ENCODE results near the gene SYTL2. TPM values are rescaled to one million over a fixed set of nuclear protein-coding genes. Genes with fewer than 3 reads are reported as not detected.

SYTL2 gene
- total RNA-seq, 4 donors from 2014 or later: 21.9 to 71.2 (median 28.8) TPM

- TF ChIP-seq CTCF (IDR thresholded peaks at IDR 0.05): no peak
- Histone ChIP-seq H3K27ac (no peak overlapping the region), H3K36me3 (no peaks in the 10 kb centered on the region), H3K27me3 (no peaks in the 10 kb centered on the region), H3K4me1 (no peaks in the 10 kb centered on the region), H3K4me3 (no peak overlapping the region), H3K9me3 (peaks cover 0 to 6% (median 0%) of the 10 kb centered on the region in 4 donors)
- no peak for DNase-seq (ENCODE audit: low spot score in 2 of 2)
- WGBS, 2 donors: 85 to 88% methylated on average over 3 of the region's 3 CpGs
Measured at GRCh38 chr11:85771568-85771967, 39.4 kb downstream of the SYTL2 start.

GRCh38 chr11:85769771-85770170 lies 41.2 kb downstream of the SYTL2 start:
- H3K9me3 ChIP-seq: peaks cover 0 to 6% (median 0%) of the 10 kb centered on the region in 4 donors
- no peak overlapping the region for H3K4me3 ChIP-seq
- TF ChIP-seq EP300 (IDR thresholded peaks at IDR 0.05): no peak
- TF ChIP-seq CTCF (IDR thresholded peaks at IDR 0.05): no peak
- TF ChIP-seq POLR2A (IDR thresholded peaks at IDR 0.05): no peak
- WGBS, 2 donors: 87 to 88% methylated on average over 5 of the region's 5 CpGs
- H3K4me1 ChIP-seq: no peaks in the 10 kb centered on the region
- DNase-seq (ENCODE audit: low spot score in 2 of 2): no peak
- H3K36me3 ChIP-seq: no peaks in the 10 kb centered on the region
- no peaks in the 10 kb centered on the region for H3K27me3 ChIP-seq
- no peak overlapping the region for H3K27ac ChIP-seq

- no peaks in the 10 kb centered on the region for H3K36me3 ChIP-seq
- H3K4me3 ChIP-seq: no peak overlapping the region
- no peak overlapping the region for H3K27ac ChIP-seq
- DNase-seq (ENCODE audit: low spot score in 2 of 2): no peak
- no peaks in the 10 kb centered on the region for H3K27me3 ChIP-seq
- H3K4me1 ChIP-seq: no peaks in the 10 kb centered on the region
- TF ChIP-seq POLR2A (IDR thresholded peaks at IDR 0.05) (no peak), EP300 (IDR thresholded peaks at IDR 0.05) (no peak), CTCF (IDR thresholded peaks at IDR 0.05) (no peak)
- H3K9me3 ChIP-seq: peaks cover 0 to 6% (median 0%) of the 10 kb centered on the region in 4 donors
- WGBS, 2 donors: 94 to 100% methylated on average over 1 of the region's 1 CpG
Measured at GRCh38 chr11:85768473-85769146, 42.3 kb downstream of the SYTL2 start.

GRCh38 chr11:85767246-85767945 lies 43.5 kb downstream of the SYTL2 start:
- Histone ChIP-seq H3K27ac (no peak overlapping the region), H3K27me3 (no peaks in the 10 kb centered on the region), H3K9me3 (peaks cover 0 to 6% (median 0%) of the 10 kb centered on the region in 4 donors), H3K36me3 (no peaks in the 10 kb centered on the region), H3K4me3 (no peak overlapping the region), H3K4me1 (no peaks in the 10 kb centered on the region)
- DNase-seq (ENCODE audit: low spot score in 2 of 2): no peak
- 84 to 90% methylated on average over 2 of the region's 2 CpGs for WGBS, 2 donors
- no peak for TF ChIP-seq POLR2A (IDR thresholded peaks at IDR 0.05)
- TF ChIP-seq CTCF (IDR thresholded peaks at IDR 0.05): no peak
- TF ChIP-seq EP300 (IDR thresholded peaks at IDR 0.05): no peak

- no peak overlapping the region for H3K27ac ChIP-seq
- no peaks in the 10 kb centered on the region for H3K27me3 ChIP-seq
- DNase-seq (ENCODE audit: low spot score in 2 of 2): no peak
- no peak for TF ChIP-seq CTCF (IDR thresholded peaks at IDR 0.05)
- TF ChIP-seq EP300 (IDR thresholded peaks at IDR 0.05): no peak
- TF ChIP-seq POLR2A (IDR thresholded peaks at IDR 0.05): no peak
- H3K36me3 ChIP-seq: no peaks in the 10 kb centered on the region
- WGBS, 2 donors: 58 to 74% methylated on average over 2 of the region's 2 CpGs
- H3K9me3 ChIP-seq: peaks cover 0 to 6% (median 0%) of the 10 kb centered on the region in 4 donors
- H3K4me1 ChIP-seq: no peaks in the 10 kb centered on the region
- H3K4me3 ChIP-seq: no peak overlapping the region
Measured at GRCh38 chr11:85766721-85767161, 44.2 kb downstream of the SYTL2 start.

Measured in tibial nerve (tissue), 4 donors.